Stimulated activated CD8-positive, alpha-beta memory T cell treated with anti-CD3 and anti-CD28 coated beads, Interleukin-2, amount 100 ng/mL, for 1 hour (primary cell): Measurements from ENCODE around the gene GDF7.

Experiments used
- DNase-seq, 2 donors: peaks; one replicate each; pipeline ENCODE4 v3.0.0-alpha.2; 2020; ENCODE audit warnings: low read depth in 2 of 2

GDF7 gene

DNA sequence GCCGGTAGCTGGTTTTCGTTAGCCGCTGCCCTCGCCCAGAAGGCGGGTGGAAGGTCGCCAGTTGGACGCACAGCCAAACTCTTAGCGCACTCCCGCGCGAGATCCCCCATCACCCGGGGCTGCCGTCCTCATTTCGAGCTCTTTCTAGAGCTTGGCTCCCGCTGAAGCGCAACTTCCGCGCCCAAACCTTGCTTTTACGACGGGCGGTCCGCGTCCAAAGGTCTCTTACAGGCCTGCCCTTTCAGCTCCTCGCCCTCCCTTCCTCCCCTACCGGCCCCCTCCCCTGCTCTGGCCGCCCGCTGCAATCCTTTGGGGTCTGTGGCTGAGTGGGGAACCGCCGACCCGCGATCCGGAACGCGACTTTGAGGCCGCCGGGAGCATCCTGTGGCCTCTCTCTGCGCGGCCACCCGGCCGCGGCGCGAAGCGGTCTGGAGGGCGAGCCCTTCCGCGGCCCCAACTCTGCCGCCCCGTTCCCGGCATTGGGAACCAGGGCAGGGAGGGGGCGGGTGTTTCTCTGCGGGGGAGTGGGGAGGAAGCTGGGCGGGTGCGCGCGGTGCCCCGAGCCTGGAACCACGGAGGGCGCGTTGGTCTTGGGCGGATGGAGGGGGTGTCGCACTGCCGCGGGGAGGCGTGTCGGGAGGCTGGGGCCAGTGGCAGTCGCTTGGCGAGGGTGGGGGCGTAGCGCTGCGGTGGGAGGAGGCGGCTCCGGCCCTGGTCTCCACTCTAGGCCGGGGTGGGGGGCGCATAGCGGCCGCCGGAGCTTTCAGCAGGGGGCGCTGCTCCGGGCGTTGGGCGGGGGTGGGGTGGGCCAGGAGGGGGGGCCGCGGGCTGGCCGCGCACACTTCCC is at the start of gene GDF7:
TSS of gene GDF7 (plus strand) at position 841 of the 847 bp plus-strand sequence. CDS start 96 bp downstream, outside the sequence.
- DNase-seq: no peak

DNA sequence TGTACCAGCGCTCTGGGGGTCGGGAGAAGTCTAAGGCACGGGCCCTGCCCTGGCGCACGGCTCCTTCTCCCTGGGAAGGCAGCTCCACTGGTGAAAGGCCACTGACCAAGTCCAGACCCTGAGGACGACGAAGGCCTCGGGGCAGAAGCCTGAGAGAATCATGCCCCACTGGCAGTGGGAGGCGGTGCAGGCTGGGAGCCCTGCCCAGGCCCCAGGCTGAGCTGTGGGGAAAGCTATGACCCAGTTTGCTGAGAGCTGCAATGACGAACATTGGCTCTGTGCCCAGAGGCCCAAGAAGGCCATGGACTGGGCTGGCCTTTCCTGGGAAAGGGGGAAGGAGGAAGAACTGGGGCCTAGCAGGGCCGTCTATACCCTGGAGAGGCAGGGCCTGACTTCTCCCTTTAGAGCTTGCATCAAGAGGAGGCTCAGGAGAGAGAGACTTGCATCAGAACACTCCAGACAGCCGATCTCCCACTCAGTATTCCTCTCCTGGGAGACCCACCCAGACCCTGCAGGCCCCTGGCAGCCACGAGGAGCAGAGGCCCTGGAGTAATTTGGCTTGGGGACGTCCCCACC is 49.0 kb upstream of the GDF7 start:
- no peak for DNase-seq

DNA sequence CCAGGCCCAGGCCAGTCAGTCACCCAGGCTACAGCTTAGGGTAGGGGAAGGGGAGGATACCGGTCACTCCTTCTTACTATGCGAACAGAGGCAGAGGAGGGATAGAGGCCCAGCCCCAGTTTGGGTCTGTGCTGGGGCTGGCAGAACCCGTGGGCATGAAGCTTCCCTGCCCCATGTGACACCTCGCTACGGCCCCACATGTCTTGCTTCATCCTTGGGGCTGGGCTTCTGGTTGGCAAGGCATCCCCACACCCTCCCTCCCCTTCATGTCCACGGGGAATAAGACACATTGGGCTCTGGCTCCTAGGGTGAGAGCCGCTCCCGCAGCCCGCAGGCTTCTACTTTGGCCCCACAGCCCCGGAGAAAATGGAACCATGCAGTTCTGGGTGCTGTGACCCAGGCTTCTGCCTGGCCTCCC is 48.5 kb upstream of the GDF7 start:
- DNase-seq: no peak

DNA sequence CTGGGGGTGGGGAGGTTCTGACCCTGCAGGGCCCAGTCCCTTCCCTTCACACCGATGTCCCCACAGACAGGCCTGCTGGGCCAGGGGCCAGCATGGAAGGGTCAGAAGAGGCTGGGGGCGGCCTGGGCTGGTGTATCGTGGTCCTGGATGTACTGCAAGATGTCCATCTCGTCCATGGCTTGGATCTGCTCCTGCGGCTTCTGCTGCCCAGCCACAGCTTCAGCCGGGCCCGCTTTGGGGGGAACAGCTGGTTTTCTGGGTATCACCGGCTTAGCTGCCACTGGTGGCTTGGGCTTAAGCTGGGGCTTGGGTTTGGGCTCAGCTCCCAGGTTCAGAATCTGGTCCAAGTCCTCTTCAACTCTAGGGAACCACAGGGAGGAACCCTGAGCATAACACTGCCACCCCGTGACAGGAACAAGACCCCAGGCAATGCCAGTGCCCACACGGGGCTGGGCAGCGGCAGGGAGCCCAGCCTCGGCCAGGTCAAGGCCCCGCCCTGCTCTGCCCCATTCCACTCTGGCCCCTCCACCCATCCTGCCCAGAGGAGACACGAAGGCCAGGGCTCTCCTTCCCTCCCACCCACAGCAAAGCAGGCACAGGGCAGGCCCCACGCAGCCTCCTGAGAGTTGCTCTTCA is 47.9 kb upstream of the GDF7 start:
- DNase-seq: no peak

GRCh38 chr2:20619624-20620024 is 47.3 kb upstream of the GDF7 start:
- no peak for DNase-seq

DNA sequence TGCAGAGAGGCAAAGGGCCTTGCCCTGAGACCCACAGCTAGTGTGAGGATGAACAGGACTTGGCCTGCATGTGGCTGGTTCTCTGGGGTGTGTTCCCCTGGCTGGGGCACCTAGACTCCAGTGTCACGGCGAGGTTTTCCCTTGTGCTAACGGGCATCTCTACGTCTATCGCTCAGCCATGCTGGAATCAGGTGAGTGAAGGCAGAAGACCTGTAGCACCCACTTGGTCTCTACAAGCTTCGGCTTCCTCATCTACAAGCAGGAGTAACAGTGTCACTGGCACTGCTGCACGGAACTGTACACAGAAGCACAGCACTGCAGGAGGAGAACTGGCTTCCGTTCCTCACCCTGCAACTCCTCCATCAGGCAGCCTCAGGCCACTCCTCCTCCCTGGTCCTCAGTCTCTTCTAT is 46.7 kb upstream of the GDF7 start:
- no peak for DNase-seq

DNA sequence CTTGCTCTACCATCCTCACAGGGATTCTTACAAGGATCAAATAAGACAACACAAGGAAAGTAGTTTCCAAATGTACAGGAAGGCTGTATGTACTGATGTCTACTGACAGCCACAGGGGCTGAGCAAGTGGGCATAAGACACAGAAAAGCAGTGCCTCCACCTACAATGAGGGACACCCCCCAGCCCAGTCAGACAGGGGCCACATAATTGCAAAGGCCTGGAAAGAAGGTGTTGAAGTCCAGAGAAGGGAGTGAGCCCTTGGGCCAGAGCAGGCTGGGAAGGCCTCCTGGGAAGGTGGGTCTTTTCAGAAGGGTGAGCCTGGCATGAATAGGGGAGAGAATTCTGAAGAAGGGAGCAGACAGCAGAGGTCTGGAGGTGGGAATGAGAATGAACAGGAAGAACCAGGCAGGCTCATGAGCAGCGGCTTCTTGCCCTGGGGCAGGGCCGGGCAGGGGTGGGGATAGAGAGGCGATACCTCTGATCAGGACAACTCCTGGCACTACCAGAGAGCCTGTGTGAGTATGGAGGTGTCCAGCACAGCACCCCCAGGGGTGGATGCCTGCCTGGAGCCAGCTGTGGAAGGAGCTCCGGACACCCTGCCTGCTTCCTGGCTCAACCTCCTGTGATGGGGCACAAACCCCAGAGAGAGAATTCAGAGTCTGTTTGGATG is 46.1 kb upstream of the GDF7 start:
- no peak for DNase-seq

- DNase-seq: no peak
Observed at GRCh38 chr2:20621366-20622295, 45.3 kb upstream of the GDF7 start.

DNA sequence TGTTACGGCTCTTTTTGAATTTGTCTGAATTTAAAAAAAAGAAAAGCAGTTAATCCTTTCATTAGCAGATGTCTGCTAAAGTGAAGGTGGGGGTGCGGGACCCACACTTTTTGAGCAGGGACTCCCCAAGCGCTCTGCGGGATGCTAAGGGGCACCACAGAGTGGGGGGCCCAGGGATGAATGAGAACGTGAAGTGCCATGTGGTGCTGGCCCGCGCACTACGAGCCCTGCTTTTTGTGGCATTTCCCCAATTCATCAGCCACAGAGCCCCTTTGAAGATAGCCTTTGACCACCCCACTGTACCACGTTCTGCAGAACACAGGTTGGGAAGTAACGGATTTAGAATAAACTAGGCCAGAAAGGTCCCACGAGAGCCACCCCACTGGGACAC is 44.7 kb upstream of the GDF7 start:
- no peak for DNase-seq

DNA sequence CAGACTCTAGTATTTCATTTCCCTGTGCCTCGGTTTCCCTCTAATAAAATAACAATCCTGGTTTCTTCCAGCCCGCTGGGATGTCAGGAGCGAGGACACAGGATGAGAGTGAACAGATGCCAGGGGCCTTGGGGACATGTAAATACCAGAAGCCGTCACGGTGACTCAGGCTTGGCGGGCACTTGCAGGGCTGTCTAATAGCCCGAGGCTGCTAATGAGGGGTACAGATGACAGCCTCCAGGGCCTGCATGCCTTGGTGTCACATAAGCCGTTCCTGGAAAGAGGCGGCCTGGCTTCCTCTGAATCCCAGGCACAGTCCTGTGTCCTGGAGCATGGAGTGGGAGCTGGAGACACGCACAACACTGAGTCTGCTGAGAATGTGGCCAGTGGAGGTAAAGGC is 44.2 kb upstream of the GDF7 start:
- no peak for DNase-seq

- no peak for DNase-seq
Observed at GRCh38 chr2:20623241-20623640, 43.7 kb upstream of the GDF7 start.

DNA sequence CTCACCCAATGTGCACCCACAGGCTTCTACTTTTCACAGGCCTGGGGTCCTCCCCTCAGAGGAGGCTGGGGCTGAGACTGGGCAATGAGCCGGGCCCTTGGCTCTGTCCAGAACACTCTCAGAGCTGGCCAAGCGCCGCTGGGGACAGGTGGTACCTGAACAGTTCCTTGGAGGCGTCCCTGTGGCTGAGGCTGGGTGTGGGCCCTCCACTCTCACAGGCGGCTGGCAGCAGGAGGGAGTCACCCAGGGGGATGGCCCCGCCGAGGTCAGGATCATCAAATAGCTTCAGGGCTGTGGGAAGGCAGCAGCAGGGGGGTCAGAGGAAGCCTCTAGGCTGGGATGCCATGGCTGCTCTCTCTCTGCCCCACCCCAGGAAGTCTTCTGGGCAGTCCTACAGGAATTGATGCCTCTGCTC is 43.2 kb upstream of the GDF7 start:
- no peak for DNase-seq

GRCh38 chr2:20624156-20624883 is 42.6 kb upstream of the GDF7 start:
- DNase-seq: no peak

DNA sequence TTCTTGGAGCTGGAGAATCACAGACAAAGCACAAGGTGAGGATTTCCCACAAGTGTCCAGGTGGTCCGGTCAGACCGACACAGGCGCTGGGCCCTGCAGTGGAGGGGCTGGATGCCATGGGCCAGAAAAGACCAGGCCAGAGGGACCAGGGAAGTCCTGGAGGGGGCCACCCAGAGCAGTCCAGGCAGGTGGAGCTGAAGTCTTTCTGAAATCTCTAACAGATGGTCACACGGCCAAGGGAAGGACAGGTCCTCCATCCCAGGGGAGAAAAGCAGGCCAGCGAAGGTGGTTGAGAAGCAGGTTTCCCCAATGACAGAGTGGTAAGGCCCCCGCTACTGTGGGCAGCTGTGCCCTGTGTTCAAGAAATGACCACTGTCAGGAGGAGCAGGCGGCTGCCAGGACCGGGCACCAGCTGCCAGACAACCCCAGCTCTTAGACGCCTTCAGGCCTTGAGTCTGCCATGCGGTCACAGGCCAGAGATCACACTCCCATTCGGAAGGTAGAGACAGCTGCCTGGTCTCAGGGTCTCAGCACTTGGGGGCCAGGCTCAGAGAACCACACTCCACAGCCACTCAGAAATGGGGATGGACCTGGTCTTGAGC is 42.0 kb upstream of the GDF7 start:
- no peak for DNase-seq

GRCh38 chr2:20625491-20626391 is 41.2 kb upstream of the GDF7 start:
- no peak for DNase-seq

- no peak for DNase-seq
Observed at GRCh38 chr2:20626392-20626697, 40.6 kb upstream of the GDF7 start.

GRCh38 chr2:20626698-20627513 is 40.0 kb upstream of the GDF7 start:
- no peak for DNase-seq

GRCh38 chr2:20627712-20628380 is 39.1 kb upstream of the GDF7 start:
- no peak for DNase-seq
